Thoracic aorta (tissue), 2 donors: ENCODE data around the gene LTBP1. TPM values are rescaled to one million over a fixed set of nuclear protein-coding genes. Genes with fewer than 3 reads are reported as not detected.
A peak's percentile ranks its signal among the peaks of the same experiment; 100 is the strongest.

Source experiments
- ATAC-seq: fragments of 150-250 bp; one replicate; pipeline ENCODE4 v1.8.0; 2017; ENCODE audit warnings: low read depth; ENCODE audit not compliant: insufficient number of reproducible peaks, low FRiP score
- DNase-seq: peaks from one replicate; pipeline ENCODE4 v3.0.0-alpha.2; 2020; ENCODE audit warnings: low spot score
- H3K27ac ChIP-seq, 2 donors: fragments of 200-600 bp; sonication (generic); 1 replicate in 1 of 2; 2 replicates in 1 of 2; pipeline ENCODE4 v1.5.1; 2016; ENCODE audit warnings: mild to moderate bottlenecking in 2 of 2, moderate library complexity in 2 of 2
- H3K27me3 ChIP-seq: fragments of 200-600 bp; sonication (generic); replicated peaks from 2 replicates; pipeline ENCODE4 v1.6.0; 2016; ENCODE audit warnings: mild to moderate bottlenecking; ENCODE audit not compliant: insufficient read depth
- H3K36me3 ChIP-seq: fragments of 200-600 bp; sonication (generic); one replicate; pipeline ENCODE4 v1.5.1; 2016
- H3K4me1 ChIP-seq, 2 donors: fragments of 200-600 bp; sonication (generic); 1 replicate in 1 of 2; 2 replicates in 1 of 2; pipeline versions ENCODE4 v1.5.1 to v1.6.0; 2016; ENCODE audit warnings: low read depth in 2 of 2, mild to moderate bottlenecking in 1 of 2; ENCODE audit not compliant: control insufficient read depth in 1 of 2
- H3K4me3 ChIP-seq: fragments of 200-600 bp; sonication (generic); 2 replicates; pipeline ENCODE4 v1.5.1; 2016; ENCODE audit warnings: mild to moderate bottlenecking
- H3K9me3 ChIP-seq: fragments of 200-600 bp; sonication (generic); 2 replicates; pipeline ENCODE4 v1.5.1; 2016
- total RNA-seq, 2 donors: library from RNA; depleted of rRNA; stranded (reverse); fragments of >200 nt; gene quantifications; one replicate each; pipeline versions ENCODE4 v1.1.0 to v1.2.3, GENCODE V29; 2016
- TF ChIP-seq, protein P1 (sequence below): fragments of 200-600 bp; sonication (generic); IDR thresholded peaks from one replicate; pipeline ENCODE4 v1.5.1; 2019; ENCODE audit warnings: antibody characterized with exemption

Gene LTBP1
- total RNA-seq, 2 donors from 2014 or later = 584 to 786 TPM

DNA sequence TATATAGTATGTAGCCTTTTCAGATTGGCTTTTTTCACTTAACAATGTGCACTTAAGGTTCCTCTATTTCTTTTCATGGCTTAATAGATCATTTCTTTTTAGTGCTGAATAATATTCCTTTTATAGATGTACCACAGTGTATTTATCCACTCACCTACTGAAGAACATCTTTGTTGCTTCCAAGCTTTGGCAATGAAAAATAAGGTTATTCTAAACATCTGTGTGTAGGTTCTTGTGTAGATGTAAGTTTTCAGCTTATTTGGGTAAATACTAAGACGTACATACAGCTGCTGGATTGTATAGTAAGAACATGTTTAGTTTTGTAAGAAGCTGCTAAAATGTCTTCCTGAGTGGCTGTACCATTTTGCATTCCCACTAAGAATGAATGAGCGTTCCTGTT lies 461.4 kb downstream of the LTBP1 start:
- ATAC-seq = no peak
- TF ChIP-seq, protein P1, sequence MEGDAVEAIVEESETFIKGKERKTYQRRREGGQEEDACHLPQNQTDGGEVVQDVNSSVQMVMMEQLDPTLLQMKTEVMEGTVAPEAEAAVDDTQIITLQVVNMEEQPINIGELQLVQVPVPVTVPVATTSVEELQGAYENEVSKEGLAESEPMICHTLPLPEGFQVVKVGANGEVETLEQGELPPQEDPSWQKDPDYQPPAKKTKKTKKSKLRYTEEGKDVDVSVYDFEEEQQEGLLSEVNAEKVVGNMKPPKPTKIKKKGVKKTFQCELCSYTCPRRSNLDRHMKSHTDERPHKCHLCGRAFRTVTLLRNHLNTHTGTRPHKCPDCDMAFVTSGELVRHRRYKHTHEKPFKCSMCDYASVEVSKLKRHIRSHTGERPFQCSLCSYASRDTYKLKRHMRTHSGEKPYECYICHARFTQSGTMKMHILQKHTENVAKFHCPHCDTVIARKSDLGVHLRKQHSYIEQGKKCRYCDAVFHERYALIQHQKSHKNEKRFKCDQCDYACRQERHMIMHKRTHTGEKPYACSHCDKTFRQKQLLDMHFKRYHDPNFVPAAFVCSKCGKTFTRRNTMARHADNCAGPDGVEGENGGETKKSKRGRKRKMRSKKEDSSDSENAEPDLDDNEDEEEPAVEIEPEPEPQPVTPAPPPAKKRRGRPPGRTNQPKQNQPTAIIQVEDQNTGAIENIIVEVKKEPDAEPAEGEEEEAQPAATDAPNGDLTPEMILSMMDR = no peak

DNA sequence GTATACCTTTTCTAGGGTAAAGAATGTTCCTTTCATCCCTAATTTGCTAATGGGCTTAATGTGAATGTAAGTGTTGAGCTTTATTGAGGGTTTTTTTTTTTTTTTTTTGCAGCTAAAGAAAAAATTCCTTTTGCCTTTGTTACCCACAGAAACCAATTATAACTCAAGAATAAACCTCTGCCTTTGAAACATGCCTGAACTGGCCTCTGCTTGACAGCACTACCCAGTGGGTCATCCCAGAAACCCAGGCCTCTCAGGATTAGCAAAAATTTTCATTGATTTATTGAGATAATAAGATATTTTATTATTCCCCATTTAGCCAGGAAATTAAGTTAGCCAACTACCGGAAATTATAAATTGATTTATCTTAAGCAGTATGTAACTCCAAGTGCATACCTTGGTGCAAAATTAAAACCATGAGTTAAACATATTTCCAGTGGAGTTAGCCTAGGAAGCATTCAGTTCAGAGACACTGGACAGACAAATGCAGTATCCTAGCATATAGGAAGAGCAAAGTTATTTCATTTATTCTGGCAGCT lies 462.7 kb downstream of the LTBP1 start:
- Histone ChIP-seq H3K4me1 (peaks cover 12 to 18% of the 10 kb centered on the region in 2 donors), H3K27me3 (no peaks in the 10 kb centered on the region), H3K4me3 (no peak overlapping the region), H3K27ac (no peak overlapping the region), H3K36me3 (no peaks in the 10 kb centered on the region), H3K9me3 (peaks cover 4% of the 10 kb centered on the region)
- ATAC-seq = no peak
- TF ChIP-seq, protein P1 = no peak
- no peak for DNase-seq

More for the DNA sequence above, 461.4 kb downstream of the LTBP1 start:
- no peak overlapping the region for H3K4me3 ChIP-seq
- H3K4me1 ChIP-seq = peaks cover 12 to 17% of the 10 kb centered on the region in 2 donors
- peaks cover 4% of the 10 kb centered on the region for H3K9me3 ChIP-seq
- no peak for DNase-seq
- no peak overlapping the region for H3K27ac ChIP-seq
- H3K27me3 ChIP-seq = no peaks in the 10 kb centered on the region
- no peaks in the 10 kb centered on the region for H3K36me3 ChIP-seq

DNA sequence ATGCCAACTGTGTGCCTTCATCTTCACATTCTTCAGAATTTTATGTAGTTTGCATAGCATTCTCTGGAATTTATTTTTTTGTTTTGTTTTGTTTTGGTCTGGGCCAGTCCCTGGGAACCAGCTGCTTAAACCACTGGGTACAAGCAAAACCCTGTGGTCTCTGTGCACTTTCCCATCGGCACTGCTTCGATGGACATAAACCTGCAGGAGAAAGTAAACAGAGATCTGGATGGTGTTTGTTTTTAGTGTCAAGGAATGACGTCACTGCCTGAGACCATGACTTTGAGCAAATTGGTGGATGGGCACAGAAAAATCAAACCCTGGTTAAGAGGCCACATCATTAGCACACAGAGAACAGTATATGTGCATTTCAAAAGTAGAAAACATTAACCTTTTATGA lies 465.0 kb downstream of the LTBP1 start:
- no peak for DNase-seq
- ATAC-seq = no peak
- Histone ChIP-seq H3K4me3 (no peak overlapping the region), H3K4me1 (peaks cover 12 to 18% of the 10 kb centered on the region in 2 donors), H3K27ac (peak overlapping the region; percentile 51 to 55), H3K36me3 (no peaks in the 10 kb centered on the region), H3K27me3 (no peaks in the 10 kb centered on the region), H3K9me3 (peaks cover 4% of the 10 kb centered on the region)
- TF ChIP-seq, protein P1 = no peak

DNA sequence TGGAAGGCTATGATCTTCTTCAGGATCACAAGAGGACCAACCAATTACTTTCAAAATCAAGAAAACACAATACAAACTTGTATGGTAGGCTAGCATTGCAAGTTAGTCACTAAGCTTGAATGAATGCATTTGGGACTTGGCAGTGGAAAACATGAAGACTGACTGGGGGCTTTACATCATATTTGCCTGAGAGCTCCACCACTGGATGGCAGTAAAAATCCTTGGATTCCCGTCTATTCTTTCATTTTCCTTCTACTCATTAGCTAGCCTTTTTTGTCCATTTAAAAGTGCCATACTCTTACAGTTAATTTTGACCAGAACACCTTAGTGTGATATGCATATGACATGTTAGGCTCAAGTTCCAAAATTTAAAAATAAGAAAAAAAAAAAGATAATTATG lies 466.2 kb downstream of the LTBP1 start:
- ATAC-seq (no peak), DNase-seq (no peak)
- Histone ChIP-seq H3K36me3 (no peaks in the 10 kb centered on the region), H3K9me3 (peaks cover 4% of the 10 kb centered on the region), H3K4me1 (peaks cover 12 to 18% of the 10 kb centered on the region in 2 donors), H3K27me3 (no peaks in the 10 kb centered on the region), H3K27ac (no peak overlapping the region), H3K4me3 (no peak overlapping the region)
- TF ChIP-seq, protein P1 = no peak

DNA sequence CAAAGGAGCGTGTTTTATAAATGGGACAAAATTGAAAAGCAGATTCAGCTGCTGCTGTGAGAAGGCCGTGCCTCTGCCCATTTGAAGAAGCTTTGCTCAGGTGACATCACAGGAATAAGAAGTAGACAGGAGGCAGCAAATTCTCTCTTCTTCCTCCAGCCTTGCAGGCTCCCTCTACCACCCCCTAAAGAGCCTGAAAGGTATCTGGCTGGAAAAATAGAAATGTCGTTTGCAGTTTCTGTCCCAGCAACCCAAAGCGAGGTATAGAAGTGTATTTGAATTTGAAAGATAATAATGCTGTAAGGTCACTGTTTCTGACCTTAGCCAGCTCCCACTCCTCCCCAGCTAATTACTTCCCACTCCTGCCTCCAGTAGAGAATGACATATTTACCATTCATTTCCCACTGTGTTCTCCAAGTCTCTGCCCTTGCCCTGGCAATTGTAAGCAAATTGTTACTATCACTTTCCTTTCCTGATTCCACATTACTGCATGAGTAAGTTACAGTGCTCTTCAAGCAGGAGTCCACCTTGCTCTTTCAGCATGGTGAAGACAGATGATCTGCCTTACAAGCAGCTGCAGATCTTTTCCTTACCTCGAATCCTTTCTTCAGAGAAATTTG lies 472.9 kb downstream of the LTBP1 start:
- Histone ChIP-seq H3K4me3 (no peak overlapping the region), H3K27me3 (no peaks in the 10 kb centered on the region), H3K9me3 (no peaks in the 10 kb centered on the region), H3K4me1 (no peaks in the 10 kb centered on the region), H3K36me3 (no peaks in the 10 kb centered on the region), H3K27ac (no peak overlapping the region)
- no peak for DNase-seq
- ATAC-seq = no peak
- TF ChIP-seq, protein P1 = no peak
